ENCODE data around the gene PFDN6. TPM values are rescaled to one million over a fixed set of nuclear protein-coding genes. Genes with fewer than 3 reads are reported as not detected.
"Not testable (repeated sequence)": the region's sequence is repeated elsewhere in the genome, so short reads cannot be mapped to it uniquely, and the experiment has no call there.

PFDN6 gene
- total RNA-seq, 1 donor from 2014 or later = 52.9 TPM

DNA sequence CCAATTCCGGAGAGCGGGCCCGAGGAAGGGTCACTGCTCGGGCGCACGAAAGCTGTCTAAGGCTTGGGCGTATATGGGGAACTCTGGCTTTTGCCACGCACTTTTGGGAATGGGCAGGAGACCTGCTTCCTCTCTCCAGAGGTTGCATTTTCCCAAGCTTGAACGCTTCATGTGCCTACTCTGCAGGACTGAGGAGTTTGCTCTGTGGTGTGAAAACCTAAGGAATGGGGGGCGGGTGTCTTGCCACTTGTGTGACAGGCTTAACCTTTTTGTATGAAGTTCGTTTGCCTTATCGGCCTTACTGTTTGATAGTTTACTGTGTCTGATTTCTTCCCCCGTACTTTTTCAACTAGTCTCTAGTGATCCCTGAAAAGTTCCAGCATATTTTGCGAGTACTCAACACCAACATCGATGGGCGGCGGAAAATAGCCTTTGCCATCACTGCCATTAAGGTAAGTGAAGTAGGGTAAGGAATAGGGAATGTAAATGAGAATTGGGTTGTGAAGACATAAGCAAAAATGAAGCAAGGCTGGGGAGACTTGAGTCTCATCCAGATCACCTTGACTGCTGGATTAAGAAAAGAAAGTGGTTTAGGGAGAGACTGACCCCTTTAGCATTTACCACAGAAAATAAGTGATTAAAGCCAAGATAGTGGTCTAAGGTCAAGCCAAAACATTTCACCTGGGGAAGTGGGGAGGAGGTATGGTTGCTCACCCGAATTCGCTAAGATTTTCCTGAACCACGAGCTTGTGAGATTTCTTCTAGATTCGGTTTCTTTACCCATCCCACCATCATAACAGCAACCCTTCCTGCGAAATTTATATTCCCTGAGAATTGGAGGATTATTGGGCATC, 16.9 kb upstream of the PFDN6 start:
- H3K9me3 Mint-ChIP-seq = no peaks in the 10 kb centered on the region
- peaks cover 46% of the 10 kb centered on the region for H3K4me1 Mint-ChIP-seq (ENCODE audit: unreplicated experiment)
- peak overlapping the region; percentile 98 for H3K4me3 Mint-ChIP-seq

DNA sequence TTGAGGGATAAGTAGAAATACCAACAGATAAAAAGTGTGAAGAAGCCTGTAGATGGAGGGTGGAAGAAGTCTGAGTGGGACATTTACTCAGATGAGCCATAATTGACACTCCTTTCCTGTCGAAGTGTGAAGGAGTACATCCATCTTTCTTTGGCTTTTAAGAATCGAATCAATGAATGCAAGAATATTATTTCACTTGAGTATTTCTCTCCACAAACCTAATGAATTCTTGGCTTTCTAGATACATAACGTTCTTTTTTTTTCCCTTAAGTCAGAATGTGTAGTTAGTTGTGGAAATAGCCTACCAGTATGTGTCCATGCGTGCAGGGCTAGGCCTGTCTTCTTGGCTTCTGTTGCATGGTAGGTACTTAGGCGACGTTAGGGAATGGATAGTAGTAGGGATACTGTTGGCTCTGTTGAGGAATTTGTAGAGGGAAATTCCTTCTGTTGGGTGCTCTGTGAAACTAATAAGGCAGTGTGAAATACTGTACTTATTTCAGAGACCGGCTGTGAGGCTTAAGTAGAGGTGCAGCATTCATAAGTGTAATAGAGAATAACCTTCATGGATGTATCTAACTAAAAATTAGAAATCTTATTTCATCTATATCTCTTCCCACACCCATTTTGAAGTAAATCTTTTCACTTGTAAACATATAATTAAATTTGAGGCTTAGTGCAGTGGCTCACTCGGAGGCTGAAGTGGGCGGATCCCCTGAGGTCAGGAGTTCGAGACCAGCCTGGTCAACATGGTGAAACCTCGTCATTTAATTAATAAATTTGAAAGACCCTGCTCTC, 16.1 kb upstream of the PFDN6 start:
- H3K4me1 Mint-ChIP-seq (ENCODE audit: unreplicated experiment) = peaks cover 46% of the 10 kb centered on the region
- peak overlapping the region; percentile 100 for H3K27ac Mint-ChIP-seq
- H3K36me3 Mint-ChIP-seq = peaks cover 35% of the 10 kb centered on the region
- no peaks in the 10 kb centered on the region for H3K27me3 Mint-ChIP-seq
- no peak for DNase-seq (ENCODE audit: extremely low spot score, unreplicated experiment)
- TF ChIP-seq, protein P1, sequence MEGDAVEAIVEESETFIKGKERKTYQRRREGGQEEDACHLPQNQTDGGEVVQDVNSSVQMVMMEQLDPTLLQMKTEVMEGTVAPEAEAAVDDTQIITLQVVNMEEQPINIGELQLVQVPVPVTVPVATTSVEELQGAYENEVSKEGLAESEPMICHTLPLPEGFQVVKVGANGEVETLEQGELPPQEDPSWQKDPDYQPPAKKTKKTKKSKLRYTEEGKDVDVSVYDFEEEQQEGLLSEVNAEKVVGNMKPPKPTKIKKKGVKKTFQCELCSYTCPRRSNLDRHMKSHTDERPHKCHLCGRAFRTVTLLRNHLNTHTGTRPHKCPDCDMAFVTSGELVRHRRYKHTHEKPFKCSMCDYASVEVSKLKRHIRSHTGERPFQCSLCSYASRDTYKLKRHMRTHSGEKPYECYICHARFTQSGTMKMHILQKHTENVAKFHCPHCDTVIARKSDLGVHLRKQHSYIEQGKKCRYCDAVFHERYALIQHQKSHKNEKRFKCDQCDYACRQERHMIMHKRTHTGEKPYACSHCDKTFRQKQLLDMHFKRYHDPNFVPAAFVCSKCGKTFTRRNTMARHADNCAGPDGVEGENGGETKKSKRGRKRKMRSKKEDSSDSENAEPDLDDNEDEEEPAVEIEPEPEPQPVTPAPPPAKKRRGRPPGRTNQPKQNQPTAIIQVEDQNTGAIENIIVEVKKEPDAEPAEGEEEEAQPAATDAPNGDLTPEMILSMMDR (conservative IDR thresholded peaks at IDR 0.05) = no peak
- H3K4me3 Mint-ChIP-seq = peak overlapping the region; percentile 98
- no peaks in the 10 kb centered on the region for H3K9me3 Mint-ChIP-seq

More for the DNA sequence above, 16.9 kb upstream of the PFDN6 start:
- Mint-ChIP-seq H3K27me3 (no peaks in the 10 kb centered on the region), H3K27ac (peak overlapping the region; percentile 100), H3K36me3 (peaks cover 39% of the 10 kb centered on the region)
- DNase-seq (ENCODE audit: extremely low spot score, unreplicated experiment) = no peak
- TF ChIP-seq, protein P1 (conservative IDR thresholded peaks at IDR 0.05) = no peak

DNA sequence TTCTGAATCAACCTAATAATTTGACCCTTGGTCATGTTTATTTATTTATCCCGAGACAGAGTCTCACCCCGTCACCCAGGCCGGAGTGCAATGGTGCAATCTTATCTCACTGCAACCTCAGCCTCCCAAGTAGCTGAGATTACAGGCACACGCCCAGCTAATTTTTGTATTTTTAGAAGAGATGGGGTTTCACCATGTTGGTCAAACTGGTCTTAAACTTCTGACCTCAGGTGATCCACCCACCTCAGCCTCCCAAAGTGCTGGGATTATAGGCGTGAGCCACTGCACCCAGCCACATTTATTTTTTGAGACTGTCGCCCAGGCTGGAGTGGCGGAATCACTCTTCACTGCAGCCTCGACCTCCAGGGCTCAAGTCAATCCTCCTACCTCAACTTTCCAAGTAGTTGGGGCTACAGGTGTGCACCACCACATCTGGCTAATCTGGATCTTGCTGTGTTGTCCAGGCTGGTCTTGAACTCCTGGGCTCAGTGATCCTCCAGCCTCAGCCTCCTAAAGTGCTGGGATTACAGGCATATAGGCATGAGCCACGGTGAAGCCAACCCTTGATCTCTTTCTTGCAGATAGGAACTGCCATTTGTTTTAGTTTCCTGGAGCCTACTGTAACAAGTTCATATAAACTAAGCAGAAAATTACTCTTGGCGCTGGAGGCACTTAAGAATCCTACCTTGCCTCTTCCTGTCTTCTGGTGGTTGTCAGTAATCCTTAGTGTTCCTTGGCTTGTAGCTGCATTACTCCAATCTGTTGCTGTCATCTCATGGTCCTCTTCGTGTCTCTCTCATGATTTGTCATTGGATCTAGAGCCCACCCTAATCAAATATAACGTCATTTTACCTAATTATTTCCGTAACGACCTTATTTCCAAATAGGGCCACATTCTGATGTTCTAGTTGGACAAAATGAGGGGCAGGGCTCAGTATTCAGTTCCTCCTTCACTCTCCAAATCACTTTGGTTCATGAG, 15.2 kb upstream of the PFDN6 start:
- TF ChIP-seq, protein P1 (conservative IDR thresholded peaks at IDR 0.05) = no peak
- Mint-ChIP-seq H3K4me1 (ENCODE audit: unreplicated experiment) (peaks cover 46% of the 10 kb centered on the region), H3K27me3 (no peaks in the 10 kb centered on the region), H3K9me3 (no peaks in the 10 kb centered on the region), H3K4me3 (peak overlapping the region; percentile 98), H3K27ac (peak overlapping the region; percentile 100), H3K36me3 (peaks cover 35% of the 10 kb centered on the region)
- no peak for DNase-seq (ENCODE audit: extremely low spot score, unreplicated experiment)

DNA sequence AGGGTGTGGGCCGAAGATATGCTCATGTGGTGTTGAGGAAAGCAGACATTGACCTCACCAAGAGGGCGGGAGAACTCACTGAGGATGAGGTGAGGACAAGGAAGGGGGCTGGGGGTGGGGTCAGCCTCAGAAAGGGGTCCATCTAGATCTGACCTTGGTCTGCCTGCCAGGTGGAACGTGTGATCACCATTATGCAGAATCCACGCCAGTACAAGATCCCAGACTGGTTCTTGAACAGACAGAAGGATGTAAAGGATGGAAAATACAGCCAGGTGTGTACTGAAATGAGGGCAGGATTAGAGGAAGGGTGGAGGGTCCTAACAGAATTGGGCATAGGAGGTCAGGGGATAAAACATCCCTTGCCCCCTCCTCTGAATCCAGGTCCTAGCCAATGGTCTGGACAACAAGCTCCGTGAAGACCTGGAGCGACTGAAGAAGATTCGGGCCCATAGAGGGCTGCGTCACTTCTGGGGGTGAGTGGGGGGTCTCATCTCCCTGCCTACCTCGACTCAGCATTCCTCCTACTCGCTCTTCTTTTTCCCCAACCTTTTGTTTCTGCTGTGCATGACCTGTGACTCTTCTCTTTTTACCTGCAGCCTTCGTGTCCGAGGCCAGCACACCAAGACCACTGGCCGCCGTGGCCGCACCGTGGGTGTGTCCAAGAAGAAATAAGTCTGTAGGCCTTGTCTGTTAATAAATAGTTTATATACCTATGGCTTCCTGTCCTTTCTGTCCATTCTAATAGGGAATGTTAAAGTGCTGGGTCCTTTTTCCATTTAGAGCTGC, 13.4 kb upstream of the PFDN6 start:
- Mint-ChIP-seq H3K4me3 (peak overlapping the region; percentile 91), H3K27ac (peak overlapping the region; percentile 100), H3K4me1 (ENCODE audit: unreplicated experiment) (peaks cover 41% of the 10 kb centered on the region), H3K36me3 (peaks cover 35% of the 10 kb centered on the region)
- not testable (repeated sequence) for H3K9me3 Mint-ChIP-seq; H3K27me3 Mint-ChIP-seq; DNase-seq (ENCODE audit: extremely low spot score, unreplicated experiment)

DNA sequence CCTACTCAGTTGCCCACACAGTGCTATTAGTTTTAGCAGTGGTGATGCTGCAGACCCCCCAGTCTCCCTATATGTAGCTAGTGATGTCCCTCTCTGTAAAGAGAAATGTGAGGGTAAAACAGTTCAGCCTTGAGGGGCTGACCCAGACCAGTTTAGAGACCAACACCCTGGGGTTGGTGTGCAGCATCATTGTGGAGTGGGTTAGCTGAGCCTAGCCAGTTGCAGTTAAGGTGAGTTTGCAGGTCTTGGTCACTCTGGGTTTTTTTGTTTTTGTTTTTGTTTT, 12.9 kb upstream of the PFDN6 start:
- Mint-ChIP-seq H3K36me3 (peaks cover 35% of the 10 kb centered on the region), H3K27me3 (no peaks in the 10 kb centered on the region), H3K27ac (peak overlapping the region; percentile 100), H3K4me1 (ENCODE audit: unreplicated experiment) (peaks cover 36% of the 10 kb centered on the region), H3K9me3 (no peaks in the 10 kb centered on the region), H3K4me3 (peak overlapping the region; percentile 91)
- TF ChIP-seq, protein P1 (conservative IDR thresholded peaks at IDR 0.05) = no peak
- DNase-seq (ENCODE audit: extremely low spot score, unreplicated experiment) = no peak

Data from type B pancreatic cell (in vitro differentiated cells).